ENCODE data around the gene TNS1. TPM values are rescaled to one million over a fixed set of nuclear protein-coding genes. Genes with fewer than 3 reads are reported as not detected.

The TNS1 gene
- total and polyA plus RNA-seq, 2 donors (not counting 1 experiment from before 2014, with no cell fraction given) = 0.10 to 0.86 TPM

DNA sequence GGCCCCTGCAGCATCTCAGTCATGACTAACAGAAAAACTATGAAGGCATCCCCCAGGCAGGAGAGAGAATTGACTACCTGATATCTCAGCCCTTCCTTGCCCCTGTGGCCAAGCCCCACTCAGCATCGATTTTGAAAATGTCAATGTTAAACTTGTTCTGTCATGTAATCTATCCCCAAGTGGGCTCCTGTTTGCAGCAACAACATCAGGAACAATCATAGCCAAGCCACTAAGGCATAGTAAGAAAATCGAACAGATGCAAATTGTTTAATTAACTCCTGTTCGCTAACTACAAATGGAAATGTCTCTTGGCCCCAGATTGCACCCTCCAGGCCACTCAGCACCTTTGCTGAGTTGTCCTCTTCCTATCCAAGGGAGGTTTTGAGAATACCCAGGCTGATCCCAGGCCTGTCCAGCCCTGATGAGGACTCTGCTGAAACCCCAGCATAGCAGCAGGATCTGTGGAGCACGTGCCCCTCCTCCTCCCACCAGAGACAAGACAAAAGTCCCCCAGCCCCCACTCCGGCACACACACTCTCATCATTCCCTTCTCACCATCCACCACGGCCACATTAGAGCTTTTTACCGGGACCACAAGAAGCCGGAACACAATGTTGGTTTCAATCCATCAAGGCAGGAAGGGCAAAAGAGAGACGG lies 150.1 kb downstream of the TNS1 start:
- Histone ChIP-seq H3K9me3 (ENCODE audit: control extremely low read depth in 1 of 3, control insufficient read depth in 2 of 3, insufficient read depth in 1 of 3, low read length in 2 of 3) (no peaks in the 10 kb centered on the region), H3K4me3 (ENCODE audit: control extremely low read depth in 1 of 5, extremely low read depth in 1 of 5, insufficient read depth in 1 of 5, low read depth in 2 of 5, low read length in 4 of 5) (no peak overlapping the region), H4K20me1 (ENCODE audit: control insufficient read depth, insufficient read depth, low read length, poor library complexity, severe bottlenecking) (no peaks in the 10 kb centered on the region), H3K27ac (ENCODE audit: low read length in 2 of 2) (no peak overlapping the region), H3K9ac (ENCODE audit: low read length) (no peak overlapping the region), H3K4me2 (replicated peaks; ENCODE audit: low read depth, low read length, poor library complexity, severe bottlenecking) (no peak overlapping the region), H3K36me3 (replicated peaks in 1 of 2; ENCODE audit: control extremely low read depth in 1 of 2, control insufficient read depth in 1 of 2, extremely low read depth in 1 of 2, insufficient read depth in 2 of 2, low read length in 1 of 2) (no peaks in the 10 kb centered on the region), H2AFZ (ENCODE audit: insufficient read depth, low read depth, low read length, poor library complexity, severe bottlenecking) (no peak overlapping the region), H3K27me3 (replicated peaks in 1 of 4; ENCODE audit: control extremely low read depth in 1 of 4, control insufficient read depth in 3 of 4, insufficient read depth in 4 of 4, low read length in 3 of 4) (peaks cover 0 to 3% (median 0%) of the 10 kb centered on the region in 4 experiments), H3K79me2 (ENCODE audit: control insufficient read depth, insufficient read depth, low read length) (no peaks in the 10 kb centered on the region), H3K4me1 (ENCODE audit: control insufficient read depth in 2 of 2, insufficient read depth in 2 of 2, low read length in 2 of 2) (no peaks in the 10 kb centered on the region)
- Mint-ChIP-seq H3K4me3 (no peak overlapping the region), H3K27me3 (peaks cover 6% of the 10 kb centered on the region), H3K4me1 (no peaks in the 10 kb centered on the region), H3K27ac (no peak overlapping the region), H3K9me3 (ENCODE audit: insufficient read depth) (no peaks in the 10 kb centered on the region)
- POLR2A ChIA-PET = no interaction called here
- no peak for DNase-seq
- intact Hi-C loops (cut with micrococcal nuclease) = no loop called here
- 98% methylated on average over 5 of the region's 9 CpGs for WGBS (ENCODE audit: insufficient coverage)
- ATAC-seq (ENCODE audit: low read depth) = no peak
- TF ChIP-seq, protein P1, sequence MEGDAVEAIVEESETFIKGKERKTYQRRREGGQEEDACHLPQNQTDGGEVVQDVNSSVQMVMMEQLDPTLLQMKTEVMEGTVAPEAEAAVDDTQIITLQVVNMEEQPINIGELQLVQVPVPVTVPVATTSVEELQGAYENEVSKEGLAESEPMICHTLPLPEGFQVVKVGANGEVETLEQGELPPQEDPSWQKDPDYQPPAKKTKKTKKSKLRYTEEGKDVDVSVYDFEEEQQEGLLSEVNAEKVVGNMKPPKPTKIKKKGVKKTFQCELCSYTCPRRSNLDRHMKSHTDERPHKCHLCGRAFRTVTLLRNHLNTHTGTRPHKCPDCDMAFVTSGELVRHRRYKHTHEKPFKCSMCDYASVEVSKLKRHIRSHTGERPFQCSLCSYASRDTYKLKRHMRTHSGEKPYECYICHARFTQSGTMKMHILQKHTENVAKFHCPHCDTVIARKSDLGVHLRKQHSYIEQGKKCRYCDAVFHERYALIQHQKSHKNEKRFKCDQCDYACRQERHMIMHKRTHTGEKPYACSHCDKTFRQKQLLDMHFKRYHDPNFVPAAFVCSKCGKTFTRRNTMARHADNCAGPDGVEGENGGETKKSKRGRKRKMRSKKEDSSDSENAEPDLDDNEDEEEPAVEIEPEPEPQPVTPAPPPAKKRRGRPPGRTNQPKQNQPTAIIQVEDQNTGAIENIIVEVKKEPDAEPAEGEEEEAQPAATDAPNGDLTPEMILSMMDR (IDR thresholded peaks at IDR 0.05) = no peak
- no peak for TF ChIP-seq EZH2 (IDR thresholded peaks at IDR 0.05; ENCODE audit: borderline replicate concordance, insufficient read depth, low read depth, low read length, poor library complexity, severe bottlenecking)
- CTCF ChIA-PET = no interaction called here

DNA sequence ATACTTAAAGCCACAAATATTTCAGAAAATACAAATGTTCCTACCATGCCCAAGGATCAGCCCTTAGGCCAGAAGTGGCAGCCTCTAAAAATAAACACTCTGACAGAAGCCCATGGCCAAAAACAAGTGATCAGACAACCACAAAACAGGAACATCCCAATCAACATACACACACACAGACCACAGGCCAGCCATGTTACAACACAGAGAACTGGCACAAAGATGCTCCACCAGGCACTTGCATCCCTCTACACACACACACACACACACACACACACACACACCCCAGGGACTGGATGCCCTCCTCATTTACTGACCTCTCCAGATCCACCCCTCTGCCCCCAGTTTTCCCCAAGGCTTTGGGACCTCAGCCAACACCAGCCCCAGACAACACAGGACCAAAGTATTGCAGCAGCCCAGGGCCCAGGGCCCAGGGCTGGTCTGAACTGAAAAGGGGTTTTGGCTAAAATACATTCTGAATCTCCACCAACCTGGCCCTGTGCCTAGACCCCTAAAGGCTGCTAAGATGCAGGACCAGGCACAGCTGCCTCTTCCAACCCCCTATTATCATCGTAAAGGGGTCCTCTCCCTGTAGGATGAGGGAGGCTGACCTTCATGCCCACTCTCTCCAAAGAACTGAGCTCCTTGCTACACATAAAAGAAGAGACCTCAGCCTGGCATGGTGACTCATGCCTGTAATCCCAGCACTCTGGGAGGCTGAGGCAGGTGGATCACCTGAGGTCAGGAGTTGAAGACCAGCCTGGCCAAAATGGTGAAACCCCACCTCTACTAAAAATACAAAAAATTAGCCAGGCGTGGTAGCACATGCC lies 151.4 kb downstream of the TNS1 start:
- Histone ChIP-seq H3K27me3 (replicated peaks in 1 of 4; ENCODE audit: control extremely low read depth in 1 of 4, control insufficient read depth in 3 of 4, insufficient read depth in 4 of 4, low read length in 3 of 4) (peaks cover 0 to 3% (median 0%) of the 10 kb centered on the region in 4 experiments), H3K79me2 (ENCODE audit: control insufficient read depth, insufficient read depth, low read length) (no peaks in the 10 kb centered on the region), H3K27ac (ENCODE audit: low read length in 2 of 2) (no peak overlapping the region), H3K36me3 (replicated peaks in 1 of 2; ENCODE audit: control extremely low read depth in 1 of 2, control insufficient read depth in 1 of 2, extremely low read depth in 1 of 2, insufficient read depth in 2 of 2, low read length in 1 of 2) (no peaks in the 10 kb centered on the region), H3K4me3 (ENCODE audit: control extremely low read depth in 1 of 5, extremely low read depth in 1 of 5, insufficient read depth in 1 of 5, low read depth in 2 of 5, low read length in 4 of 5) (no peak overlapping the region), H3K4me1 (ENCODE audit: control insufficient read depth in 2 of 2, insufficient read depth in 2 of 2, low read length in 2 of 2) (no peaks in the 10 kb centered on the region), H3K9me3 (ENCODE audit: control extremely low read depth in 1 of 3, control insufficient read depth in 2 of 3, insufficient read depth in 1 of 3, low read length in 2 of 3) (peaks cover 0 to under 1% (median 0%) of the 10 kb centered on the region in 3 donors), H3K4me2 (replicated peaks; ENCODE audit: low read depth, low read length, poor library complexity, severe bottlenecking) (no peak overlapping the region), H2AFZ (ENCODE audit: insufficient read depth, low read depth, low read length, poor library complexity, severe bottlenecking) (no peak overlapping the region), H3K9ac (ENCODE audit: low read length) (no peak overlapping the region), H4K20me1 (ENCODE audit: control insufficient read depth, insufficient read depth, low read length, poor library complexity, severe bottlenecking) (no peaks in the 10 kb centered on the region)
- H3K27ac Mint-ChIP-seq = no peak overlapping the region
- WGBS (ENCODE audit: insufficient coverage) = no CpG with 5 or more reads among the region's 2 CpGs
- DNase-seq (no peak), ATAC-seq (ENCODE audit: low read depth) (no peak)
- H3K4me3 Mint-ChIP-seq = no peak overlapping the region
- H3K27me3 Mint-ChIP-seq = peaks cover 9% of the 10 kb centered on the region
- H3K4me1 Mint-ChIP-seq = no peaks in the 10 kb centered on the region
- CTCF ChIA-PET = no interaction called here
- POLR2A ChIA-PET = no interaction called here
- no peak for TF ChIP-seq EZH2 (IDR thresholded peaks at IDR 0.05; ENCODE audit: borderline replicate concordance, insufficient read depth, low read depth, low read length, poor library complexity, severe bottlenecking)
- TF ChIP-seq, protein P1 (IDR thresholded peaks at IDR 0.05) = no peak
- no peaks in the 10 kb centered on the region for H3K9me3 Mint-ChIP-seq (ENCODE audit: insufficient read depth)
- intact Hi-C loops (cut with micrococcal nuclease) = no loop called here

All from B cell (primary cell).